Measurements from ENCODE around the gene SPRR1A. TPM values are rescaled to one million over a fixed set of nuclear protein-coding genes. Genes with fewer than 3 reads are reported as not detected.

The SPRR1A gene
- total RNA-seq, 2 donors from 2014 or later, result not detected

- DNase-seq (ENCODE audit: low spot score), result no peak
- no peak for TF ChIP-seq CTCF (IDR thresholded peaks at IDR 0.05)
- Histone ChIP-seq H3K4me1 (no peaks in the 10 kb centered on the region), H3K4me3 (no peak overlapping the region), H3K27me3 (no peaks in the 10 kb centered on the region), H3K27ac (no peak overlapping the region), H3K9me3 (no peaks in the 10 kb centered on the region), H3K36me3 (no peaks in the 10 kb centered on the region)
Observed at GRCh38 chr1:152964536-152964935, 19.3 kb upstream of the SPRR1A start.

- no peak overlapping the region for H3K4me3 ChIP-seq
- H3K27ac ChIP-seq, result no peak overlapping the region
- no peaks in the 10 kb centered on the region for H3K9me3 ChIP-seq
- H3K27me3 ChIP-seq, result no peaks in the 10 kb centered on the region
- no peaks in the 10 kb centered on the region for H3K4me1 ChIP-seq
- DNase-seq (ENCODE audit: low spot score), result no peak
- no peak for TF ChIP-seq CTCF (IDR thresholded peaks at IDR 0.05)
- no peaks in the 10 kb centered on the region for H3K36me3 ChIP-seq
Observed at GRCh38 chr1:152965853-152966252, 18.0 kb upstream of the SPRR1A start.

- Histone ChIP-seq H3K27me3 (no peaks in the 10 kb centered on the region), H3K4me1 (no peaks in the 10 kb centered on the region), H3K4me3 (no peak overlapping the region), H3K9me3 (no peaks in the 10 kb centered on the region), H3K36me3 (no peaks in the 10 kb centered on the region), H3K27ac (no peak overlapping the region)
- DNase-seq (ENCODE audit: low spot score), result no peak
- TF ChIP-seq CTCF (IDR thresholded peaks at IDR 0.05), result no peak
Observed at GRCh38 chr1:152967201-152967600, 16.7 kb upstream of the SPRR1A start.

GRCh38 chr1:152968248-152968647, 15.6 kb upstream of the SPRR1A start:
- Histone ChIP-seq H3K9me3 (no peaks in the 10 kb centered on the region), H3K27ac (no peak overlapping the region), H3K4me1 (no peaks in the 10 kb centered on the region), H3K36me3 (no peaks in the 10 kb centered on the region), H3K27me3 (no peaks in the 10 kb centered on the region), H3K4me3 (no peak overlapping the region)
- no peak for DNase-seq (ENCODE audit: low spot score)
- TF ChIP-seq CTCF (IDR thresholded peaks at IDR 0.05), result no peak

GRCh38 chr1:152969036-152969435, 14.8 kb upstream of the SPRR1A start:
- Histone ChIP-seq H3K27ac (no peak overlapping the region), H3K4me3 (no peak overlapping the region), H3K4me1 (no peaks in the 10 kb centered on the region), H3K9me3 (no peaks in the 10 kb centered on the region), H3K27me3 (no peaks in the 10 kb centered on the region), H3K36me3 (no peaks in the 10 kb centered on the region)
- TF ChIP-seq CTCF (IDR thresholded peaks at IDR 0.05), result no peak
- no peak for DNase-seq (ENCODE audit: low spot score)

GRCh38 chr1:152970495-152970894, 13.4 kb upstream of the SPRR1A start, which contains the start of gene SPRR4:
SPRR4 (plus strand) TSS chr1:152970648; CDS start chr1:152971891, 1,243 bp downstream.
- no peak for TF ChIP-seq CTCF (IDR thresholded peaks at IDR 0.05)
- Histone ChIP-seq H3K4me1 (no peaks in the 10 kb centered on the region), H3K27ac (no peak within 1 kb of the TSS), H3K27me3 (no peaks in the 10 kb centered on the region), H3K9me3 (no peaks in the 10 kb centered on the region), H3K36me3 (no peaks in the 10 kb centered on the region), H3K4me3 (no peak within 1 kb of the TSS)
- no peak for DNase-seq (ENCODE audit: low spot score)
